Epithelial cell of proximal tubule (primary cell): ENCODE results near the gene INPP5E. TPM values are rescaled to one million over a fixed set of nuclear protein-coding genes. Genes with fewer than 3 reads are reported as not detected.

Experiments used
- DNase-seq: peaks from one replicate; pipeline ENCODE4 v3.0.0-alpha.2; 2011; ENCODE audit warnings: low read depth
- H3K4me3 ChIP-seq: 2 replicates; pipeline ENCODE4 v1.5.1; 2011; ENCODE audit warnings: low read depth, mild to moderate bottlenecking, low read length
- total RNA-seq: library from RNA; depleted of rRNA; stranded (reverse); fragments of >200 nt; gene quantifications from 2 replicates; pipeline ENCODE4 v1.2.3, GENCODE V29; 2015
- TF ChIP-seq, protein P1 (sequence below): conservative IDR thresholded peaks from 2 replicates; pipeline ENCODE4 v1.5.1; 2012; ENCODE audit warnings: low read depth, mild to moderate bottlenecking, low read length

Gene INPP5E
- total RNA-seq, 1 donor from 2014 or later, result 20.3 TPM

DNA sequence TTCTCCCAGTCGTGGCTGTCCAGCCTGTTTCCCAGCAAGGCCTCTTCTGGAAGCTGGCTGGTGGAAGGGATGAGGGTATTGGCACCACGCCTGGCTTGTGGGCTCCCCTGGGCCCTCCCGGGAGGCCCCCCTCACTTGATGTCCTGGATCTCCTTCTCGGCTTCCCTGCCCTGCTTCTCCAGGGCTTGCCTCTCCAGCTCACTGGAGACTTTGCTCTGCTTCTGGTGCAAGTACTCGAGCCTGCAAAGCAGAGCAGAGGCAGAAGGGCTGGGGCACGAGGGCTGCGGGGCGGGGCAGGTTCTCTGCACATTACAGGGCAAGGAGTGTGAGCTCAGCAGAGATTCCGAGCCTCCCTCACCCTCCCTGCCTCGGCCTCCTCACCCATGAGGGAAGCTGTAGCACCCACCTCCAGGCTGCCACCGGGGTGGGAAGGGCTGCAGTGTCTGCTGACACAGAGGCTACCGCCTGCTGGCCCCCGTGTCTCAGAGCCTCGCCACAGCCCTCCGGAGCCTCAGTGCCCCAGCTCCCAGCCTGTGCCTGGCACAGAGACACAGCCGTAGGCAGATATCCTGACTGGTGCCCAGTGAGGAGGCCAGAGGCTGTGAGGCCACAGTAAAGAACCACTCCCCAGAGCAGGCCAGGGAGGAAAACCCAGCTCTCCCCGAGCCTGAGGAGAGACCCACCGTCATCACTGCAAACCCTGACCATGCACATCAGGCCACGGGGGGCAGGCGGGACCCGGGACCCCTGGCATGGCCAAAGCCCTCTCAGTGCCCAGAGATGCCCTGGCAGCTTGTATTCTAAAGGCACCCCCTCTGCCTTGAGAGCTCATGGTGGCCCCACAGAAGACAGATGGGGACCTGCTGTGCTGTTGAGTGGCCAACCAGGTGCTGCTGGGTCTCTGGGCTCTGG, 46.9 kb downstream of the INPP5E start:
- H3K4me3 ChIP-seq, result no peak overlapping the region
- no peak for DNase-seq
- TF ChIP-seq, protein P1, sequence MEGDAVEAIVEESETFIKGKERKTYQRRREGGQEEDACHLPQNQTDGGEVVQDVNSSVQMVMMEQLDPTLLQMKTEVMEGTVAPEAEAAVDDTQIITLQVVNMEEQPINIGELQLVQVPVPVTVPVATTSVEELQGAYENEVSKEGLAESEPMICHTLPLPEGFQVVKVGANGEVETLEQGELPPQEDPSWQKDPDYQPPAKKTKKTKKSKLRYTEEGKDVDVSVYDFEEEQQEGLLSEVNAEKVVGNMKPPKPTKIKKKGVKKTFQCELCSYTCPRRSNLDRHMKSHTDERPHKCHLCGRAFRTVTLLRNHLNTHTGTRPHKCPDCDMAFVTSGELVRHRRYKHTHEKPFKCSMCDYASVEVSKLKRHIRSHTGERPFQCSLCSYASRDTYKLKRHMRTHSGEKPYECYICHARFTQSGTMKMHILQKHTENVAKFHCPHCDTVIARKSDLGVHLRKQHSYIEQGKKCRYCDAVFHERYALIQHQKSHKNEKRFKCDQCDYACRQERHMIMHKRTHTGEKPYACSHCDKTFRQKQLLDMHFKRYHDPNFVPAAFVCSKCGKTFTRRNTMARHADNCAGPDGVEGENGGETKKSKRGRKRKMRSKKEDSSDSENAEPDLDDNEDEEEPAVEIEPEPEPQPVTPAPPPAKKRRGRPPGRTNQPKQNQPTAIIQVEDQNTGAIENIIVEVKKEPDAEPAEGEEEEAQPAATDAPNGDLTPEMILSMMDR, result no peak

DNA sequence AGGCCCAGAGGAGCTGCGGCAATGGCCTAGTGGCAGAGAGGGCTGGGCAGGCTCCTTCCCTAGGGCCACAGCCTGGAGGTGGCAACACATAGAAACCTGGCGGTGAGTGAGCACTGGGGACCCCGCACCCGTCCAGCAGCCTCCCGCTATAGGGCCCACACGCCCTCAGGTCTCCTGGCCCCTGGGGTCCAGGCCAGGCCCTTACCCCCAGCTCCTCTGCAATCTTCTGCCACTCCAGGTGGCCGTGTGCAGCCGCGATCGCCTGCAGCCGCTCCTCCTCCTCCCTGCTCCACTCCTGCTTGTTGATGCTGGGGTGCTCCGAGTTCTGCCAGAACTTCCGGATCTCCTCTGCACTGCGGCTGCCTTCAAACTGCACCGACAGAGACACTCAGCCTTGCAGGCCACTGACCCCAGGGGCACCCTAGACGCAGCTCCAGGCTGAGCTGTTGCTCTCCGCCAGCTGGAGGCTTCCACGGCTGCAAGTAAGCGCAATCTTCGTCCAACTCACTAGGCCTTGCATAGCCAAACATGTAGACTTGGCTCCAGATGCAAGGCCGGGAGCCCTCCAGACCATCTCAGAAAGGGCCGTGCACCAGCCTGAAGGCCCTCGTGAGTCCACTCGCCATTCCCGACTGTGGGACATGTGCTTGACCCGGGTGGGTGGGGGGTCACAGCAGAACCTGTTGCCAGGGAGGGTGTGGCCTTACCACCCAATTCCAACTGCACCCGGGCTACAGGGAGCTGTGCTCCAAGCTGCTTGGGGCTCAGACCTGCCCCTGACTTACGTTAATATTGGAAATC, 47.7 kb downstream of the INPP5E start:
- TF ChIP-seq, protein P1, result no peak
- DNase-seq, result no peak

DNA sequence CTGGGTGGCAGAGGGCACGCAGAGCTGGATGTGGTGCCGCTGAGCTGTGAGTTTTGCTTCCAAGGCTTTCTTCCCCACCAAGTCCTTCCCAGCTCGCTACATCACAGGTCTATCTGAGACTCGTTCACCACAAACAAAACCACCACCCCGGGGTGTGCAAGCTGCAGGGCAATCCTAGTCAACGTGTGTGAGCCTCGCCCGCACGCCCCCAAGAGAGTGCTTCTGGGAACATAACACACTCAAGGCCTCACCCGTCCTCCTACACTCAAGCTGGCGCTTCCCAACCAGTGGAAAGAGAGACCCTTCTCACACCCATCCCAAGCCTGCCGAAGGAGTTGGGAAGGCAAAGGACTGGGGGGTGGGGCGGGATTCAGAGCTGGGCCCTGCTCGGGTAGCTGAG, 50.2 kb downstream of the INPP5E start:
- no peak for DNase-seq
- no peak overlapping the region for H3K4me3 ChIP-seq
- TF ChIP-seq, protein P1, result no peak

More for the DNA sequence above, 47.7 kb downstream of the INPP5E start:
- no peak overlapping the region for H3K4me3 ChIP-seq

DNA sequence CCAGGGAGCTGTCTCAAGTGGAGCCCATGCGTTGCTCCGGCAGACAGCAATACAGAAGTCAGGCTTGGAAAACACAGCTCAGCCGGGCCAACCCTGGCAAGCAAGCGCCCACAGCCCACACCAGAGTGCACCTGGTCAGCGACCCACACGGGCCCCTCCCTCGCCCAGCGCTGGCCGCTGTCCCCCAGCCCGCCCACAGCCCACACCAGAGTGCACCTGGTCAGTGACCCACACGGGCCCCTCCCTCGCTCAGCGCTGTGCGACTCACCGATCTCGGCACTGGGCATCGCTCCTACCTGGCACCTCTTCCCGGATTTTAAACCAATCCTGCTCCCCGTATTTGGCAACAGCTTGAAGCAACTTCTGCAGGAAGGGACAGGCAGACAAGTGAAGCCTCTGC, 52.4 kb downstream of the INPP5E start:
- H3K4me3 ChIP-seq, result no peak overlapping the region
- TF ChIP-seq, protein P1, result no peak
- no peak for DNase-seq

DNA sequence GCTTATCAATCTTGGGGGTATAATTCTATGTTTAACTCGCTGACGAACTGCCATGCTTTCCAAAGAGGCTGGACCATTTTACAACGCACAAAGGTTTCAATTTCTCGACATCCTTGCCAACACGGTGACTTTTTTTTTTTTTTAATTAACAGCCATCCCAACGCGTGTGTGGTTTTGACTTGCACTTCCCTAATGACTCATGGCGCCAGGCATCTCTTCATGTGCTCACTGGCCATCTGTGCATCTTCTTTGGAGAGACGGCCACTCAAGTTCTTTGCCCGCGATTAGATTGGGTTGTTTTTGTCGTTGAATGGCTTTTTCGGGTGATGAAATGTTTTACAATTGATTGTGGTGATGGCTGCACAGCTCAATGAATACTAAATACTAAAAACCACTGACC, 53.6 kb downstream of the INPP5E start:
- TF ChIP-seq, protein P1, result no peak
- no peak for DNase-seq
- H3K4me3 ChIP-seq, result no peak overlapping the region

DNA sequence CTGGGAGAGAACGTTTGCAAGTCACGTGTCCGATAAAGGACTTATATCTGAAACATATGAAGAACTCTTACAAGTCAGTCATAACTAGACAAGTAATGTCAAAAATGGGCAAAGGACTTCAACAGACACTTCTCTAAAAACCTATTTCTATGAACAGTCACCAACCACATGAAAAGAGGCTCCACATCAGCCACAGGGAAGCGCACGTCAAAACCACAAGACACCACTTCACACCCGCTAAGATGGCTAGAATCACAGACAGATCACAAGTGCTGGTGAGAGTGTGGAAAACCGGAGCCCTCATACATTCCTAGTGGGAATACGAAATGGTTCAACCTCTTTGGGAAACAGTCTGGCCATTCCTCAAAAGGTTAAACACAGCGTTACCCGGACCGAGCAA, 54.6 kb downstream of the INPP5E start:
- TF ChIP-seq, protein P1, result no peak
- DNase-seq, result no peak
- H3K4me3 ChIP-seq, result no peak overlapping the region
